ENCODE data around the gene LATS2. TPM values are rescaled to one million over a fixed set of nuclear protein-coding genes. Genes with fewer than 3 reads are reported as not detected.

The LATS2 gene
- total and polyA plus RNA-seq, 12 donors, result 9.7 to 46.1 (median 25.2) TPM

- Histone ChIP-seq H3K4me1 (peaks cover 4 to 98% (median 81%) of the 10 kb centered on the region in 9 donors), H3K9me3 (no peaks in the 10 kb centered on the region), H3K36me3 (peaks cover 0 to 35% (median 0%) of the 10 kb centered on the region in 9 donors), H3K4me3 (no peak overlapping the region), H3K27me3 (no peaks in the 10 kb centered on the region), H3K27ac (peak overlapping the region in 6 of 10 donors; percentile 14 to 86 (median 44))
- WGBS, 2 donors, result 83 to 85% methylated on average over 15 of the region's 15 CpGs
- ATAC-seq (peak in 2 of 8 donors; percentile 16 to 22), DNase-seq (no peak)
- intact Hi-C loops (cut with DNase I), result no loop called here
- TF ChIP-seq CTCF (IDR thresholded peaks at IDR 0.05), result no peak
These were observed 21.1 kb downstream of the LATS2 start for GRCh38 chr13:21040120-21040826.

- ATAC-seq (no peak), DNase-seq (no peak)
- Histone ChIP-seq H3K4me3 (no peak overlapping the region), H3K4me1 (peaks cover 5 to 99% (median 85%) of the 10 kb centered on the region in 9 donors), H3K9me3 (no peaks in the 10 kb centered on the region), H3K36me3 (peaks cover 0 to 26% (median 0%) of the 10 kb centered on the region in 9 donors), H3K27me3 (no peaks in the 10 kb centered on the region), H3K27ac (peak overlapping the region in 8 of 10 donors; percentile 11 to 86 (median 46))
- intact Hi-C loops (cut with DNase I), result no loop called here
- TF ChIP-seq CTCF (IDR thresholded peaks at IDR 0.05), result no peak
- WGBS, 2 donors, result 30 to 39% methylated on average over 6 of the region's 6 CpGs
These were observed 22.1 kb downstream of the LATS2 start for GRCh38 chr13:21039097-21039800.

- Histone ChIP-seq H3K36me3 (peaks cover 0 to 14% (median 0%) of the 10 kb centered on the region in 9 donors), H3K4me1 (peaks cover 16 to 100% (median 89%) of the 10 kb centered on the region in 9 donors), H3K27ac (peak overlapping the region in 4 of 10 donors; percentile 3 to 86 (median 39)), H3K9me3 (no peaks in the 10 kb centered on the region), H3K4me3 (no peak overlapping the region), H3K27me3 (no peaks in the 10 kb centered on the region)
- TF ChIP-seq CTCF (IDR thresholded peaks at IDR 0.05), result no peak
- ATAC-seq (no peak), DNase-seq (no peak)
- intact Hi-C loops (cut with DNase I), result no loop called here
- 70 to 72% methylated on average over 8 of the region's 8 CpGs for WGBS, 2 donors
These were observed 23.7 kb downstream of the LATS2 start for GRCh38 chr13:21037656-21038055.

- 70 to 71% methylated on average over 5 of the region's 5 CpGs for WGBS, 2 donors
- Histone ChIP-seq H3K27me3 (no peaks in the 10 kb centered on the region), H3K4me1 (peaks cover 18 to 99% (median 87%) of the 10 kb centered on the region in 9 donors), H3K4me3 (no peak overlapping the region), H3K36me3 (peaks cover 0 to 6% (median 0%) of the 10 kb centered on the region in 9 donors), H3K9me3 (no peaks in the 10 kb centered on the region), H3K27ac (peak overlapping the region in 6 of 10 donors; percentile 52 to 86 (median 74))
- DNase-seq (no peak), ATAC-seq (no peak)
- TF ChIP-seq CTCF (IDR thresholded peaks at IDR 0.05), result no peak
- intact Hi-C loops (cut with DNase I), result loop anchor here in 1 of 10 donors (2.0 kb wide), 1 partner anchor 25 kb away; the partner anchor contains the start of gene LATS2
These were observed 25.9 kb downstream of the LATS2 start for GRCh38 chr13:21035498-21035897.
